Hematopoietic multipotent progenitor cell treated with erythropoietin and hydrocortisone succinate and interleukin-3 and kit ligand, for 17 days (in vitro differentiated cells): ENCODE data around the gene B4GALNT4.
"Not testable (repeated sequence)": the region's sequence is repeated elsewhere in the genome, so short reads cannot be mapped to it uniquely, and the experiment has no call there.

Experiments used
- DNase-seq: peaks from one replicate; pipeline ENCODE4 v3.0.0-alpha.2; 2015; ENCODE audit warnings: low spot score

B4GALNT4 gene

DNA sequence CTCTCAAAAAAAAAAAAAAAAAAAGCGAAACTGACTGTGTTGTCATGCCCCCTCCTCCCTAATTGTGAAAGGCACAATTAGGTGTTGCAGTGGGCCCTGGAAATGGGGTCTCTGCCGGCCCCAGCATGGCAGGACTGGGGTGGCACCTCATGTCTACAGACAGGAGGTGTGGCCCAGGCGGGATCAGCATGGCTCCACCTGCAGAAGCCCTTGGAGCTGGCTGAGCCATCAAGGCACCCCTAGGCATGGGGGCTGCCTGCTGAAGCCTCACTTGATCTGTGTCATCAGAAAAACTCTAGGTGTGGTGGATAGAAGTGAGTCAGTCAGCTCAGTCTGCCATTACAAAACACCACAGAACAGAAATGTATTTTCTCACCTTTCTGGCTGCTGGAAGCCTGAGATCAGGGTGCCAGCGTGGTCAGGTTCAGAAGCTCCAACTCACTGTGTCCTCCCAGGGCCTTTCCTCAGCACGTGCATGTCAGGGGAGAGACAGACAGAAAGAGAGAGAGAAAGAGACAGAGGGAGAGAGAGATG is 10.1 kb upstream of the B4GALNT4 start:
- no peak for DNase-seq

DNA sequence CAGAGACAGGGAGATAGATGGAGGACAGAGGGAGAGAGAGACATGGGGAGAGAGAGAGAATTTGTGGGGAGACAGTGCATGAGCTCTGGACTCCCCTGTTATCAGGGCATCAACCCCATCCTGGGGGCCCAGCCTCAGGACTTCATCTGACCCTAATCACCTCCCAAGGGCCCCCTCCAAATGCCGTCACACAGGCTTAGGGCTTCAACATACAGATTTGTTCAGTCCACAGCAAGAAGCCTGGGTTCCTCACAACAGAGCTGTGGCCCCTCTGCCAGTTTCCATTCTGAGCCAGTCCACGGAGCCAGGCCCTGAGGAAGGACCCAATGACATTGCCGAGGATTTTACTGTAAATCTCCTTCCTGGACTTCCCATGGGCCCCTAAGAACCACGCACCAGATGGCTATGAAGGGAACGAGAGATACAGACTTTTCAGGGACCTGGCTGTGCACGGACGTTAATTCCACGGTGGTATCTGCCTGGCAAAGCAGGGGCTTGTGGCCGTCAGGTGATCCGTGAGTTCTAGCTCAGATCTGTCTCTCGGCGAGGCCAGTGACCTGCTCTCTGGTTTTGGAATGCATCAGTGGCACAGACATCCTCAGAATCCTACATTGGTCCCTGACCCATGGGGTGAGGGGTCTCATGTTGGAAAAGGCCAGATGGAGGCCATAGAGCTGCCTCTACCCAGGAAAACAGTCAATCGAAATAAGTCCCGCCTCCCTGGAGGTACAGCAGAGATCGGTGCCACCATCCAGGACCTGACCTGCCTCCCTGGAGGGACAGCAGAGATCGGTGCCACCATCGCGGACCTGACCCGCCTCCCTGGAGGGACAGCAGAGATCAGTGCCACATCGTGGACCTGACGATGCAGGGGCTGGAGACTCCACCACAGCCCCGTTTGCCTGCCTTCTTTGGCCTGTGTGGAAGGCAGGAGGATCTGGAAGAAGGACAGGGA is 8.7 kb upstream of the B4GALNT4 start:
- no peak for DNase-seq

DNA sequence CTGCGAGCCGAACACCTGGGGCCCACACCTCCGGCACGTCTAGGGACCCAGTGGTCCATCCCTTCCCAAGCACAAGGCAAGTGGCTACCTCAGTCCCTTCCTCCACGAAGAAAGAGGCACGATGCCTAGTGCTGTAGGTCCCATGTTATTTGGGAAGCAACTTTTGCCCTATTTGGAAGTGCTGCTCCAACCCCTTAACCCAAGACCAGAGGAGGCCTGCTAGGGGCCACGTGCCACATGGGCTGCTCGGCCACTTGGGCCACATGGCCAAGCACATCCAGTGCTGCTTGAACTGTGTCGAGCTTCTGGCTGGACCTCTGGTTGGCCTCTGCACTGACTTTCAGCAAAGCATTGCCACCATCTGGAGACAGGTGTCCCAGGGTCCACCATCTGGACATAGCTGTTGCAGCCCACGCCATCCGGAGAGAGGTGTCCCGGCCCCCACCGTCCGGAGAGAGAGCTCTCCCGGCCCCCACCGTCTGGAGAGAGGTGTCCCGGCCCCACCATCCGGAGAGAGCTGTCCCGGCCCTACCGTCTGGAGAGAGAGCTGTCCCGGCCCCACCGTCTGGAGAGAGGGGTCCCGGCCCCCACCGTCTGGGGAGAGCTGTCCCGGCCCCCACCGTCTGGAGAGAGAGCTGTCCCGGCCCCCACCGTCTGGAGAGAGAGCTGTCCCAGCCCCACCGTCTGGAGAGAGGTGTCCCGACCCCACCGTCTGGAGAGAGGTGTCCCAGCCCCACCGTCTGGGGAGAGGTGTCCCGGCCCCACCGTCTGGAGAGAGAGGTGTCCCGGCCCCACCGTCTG is 6.5 kb upstream of the B4GALNT4 start:
- no peak for DNase-seq

DNA sequence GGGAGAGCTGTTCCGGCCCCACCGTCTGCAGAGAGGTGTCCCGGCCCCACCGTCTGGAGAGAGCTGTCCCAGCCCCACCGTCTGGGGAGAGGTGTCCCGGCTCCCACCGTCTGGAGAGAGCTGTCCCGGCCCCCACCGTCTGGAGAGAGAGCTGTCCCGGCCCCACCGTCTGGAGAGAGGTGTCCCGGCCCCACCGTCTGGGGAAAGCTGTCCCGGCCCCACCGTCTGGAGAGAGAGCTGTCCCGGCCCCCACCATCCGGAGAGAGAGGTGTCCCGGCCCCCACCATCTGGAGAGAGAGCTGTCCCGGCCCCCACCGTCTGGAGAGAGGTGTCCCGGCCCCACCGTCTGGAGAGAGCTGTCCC is 5.9 kb upstream of the B4GALNT4 start:
- not testable (repeated sequence) for DNase-seq

DNA sequence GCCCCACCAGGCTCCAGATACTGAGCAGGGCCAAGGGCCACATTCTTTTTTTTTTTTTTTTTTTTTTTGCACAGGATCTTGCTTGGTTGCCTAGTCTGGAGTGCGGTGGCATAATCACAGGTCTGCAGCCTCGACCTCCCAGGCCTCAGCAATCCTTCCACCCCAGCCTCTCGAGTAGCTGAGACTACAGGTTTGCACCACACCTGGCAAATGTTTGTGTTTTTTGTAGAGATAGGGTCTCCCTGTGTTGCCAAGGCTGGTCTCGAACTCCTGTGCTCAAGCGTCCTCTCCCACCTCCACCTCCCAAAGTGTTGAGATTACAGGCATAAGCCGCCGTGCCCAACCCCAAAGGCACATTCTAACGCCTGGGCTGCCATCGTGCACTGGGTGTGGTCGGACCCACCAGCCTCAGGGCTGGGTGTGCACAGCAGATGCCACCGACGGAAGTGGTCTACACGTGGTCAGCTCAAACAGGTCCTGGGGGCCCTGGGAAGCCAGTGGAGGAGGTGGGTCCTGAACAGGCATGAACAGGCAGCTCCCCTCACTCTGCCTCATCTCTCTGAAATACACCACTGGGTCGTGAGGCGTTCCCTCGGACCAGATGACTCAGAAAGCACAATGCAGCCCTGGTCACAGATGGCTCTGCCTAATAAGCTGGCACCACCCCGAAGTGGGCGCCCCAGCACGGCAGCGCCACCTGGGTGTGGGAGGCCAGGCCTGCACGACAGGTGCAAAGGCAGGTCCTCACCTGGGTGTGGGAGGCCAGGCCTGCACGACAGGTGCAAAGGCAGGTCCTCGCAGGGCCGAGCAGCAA is 5.1 kb upstream of the B4GALNT4 start:
- DNase-seq, result no peak

DNA sequence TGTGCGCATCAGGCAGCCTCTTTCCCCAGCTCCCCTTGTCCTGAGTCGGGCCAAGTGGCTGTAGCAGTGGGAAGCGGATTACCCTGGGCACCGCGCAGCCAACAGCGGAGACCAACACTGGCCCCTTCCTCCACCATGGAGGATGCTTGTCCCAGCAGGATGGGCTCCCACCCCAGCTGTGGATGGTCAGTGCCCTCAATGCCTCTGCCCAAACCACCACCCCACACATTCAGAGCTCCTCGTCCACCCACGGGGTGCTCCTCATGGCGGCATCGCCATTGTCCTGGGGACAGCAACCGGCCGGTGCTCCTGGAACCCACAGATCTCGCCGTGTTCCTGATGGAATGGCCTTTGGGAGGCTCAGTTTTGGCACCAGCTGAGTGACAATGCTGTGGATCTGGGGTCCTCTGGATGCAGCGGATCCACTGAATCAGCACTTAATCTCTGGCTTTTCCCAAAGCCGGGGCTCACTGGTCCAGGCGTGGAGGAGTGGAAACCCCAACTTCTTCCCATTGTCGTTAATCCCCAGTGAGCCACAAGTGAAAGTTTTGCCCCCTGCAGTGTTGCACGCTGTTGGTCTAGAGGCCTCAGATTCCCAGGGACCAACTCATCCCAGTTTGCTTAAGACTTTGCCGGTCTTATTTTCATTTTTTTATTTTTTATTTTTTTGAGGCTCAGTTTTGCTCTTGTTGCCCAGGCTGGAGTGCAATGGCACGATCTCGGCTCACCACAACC is 4.1 kb upstream of the B4GALNT4 start:
- DNase-seq, result no peak

DNA sequence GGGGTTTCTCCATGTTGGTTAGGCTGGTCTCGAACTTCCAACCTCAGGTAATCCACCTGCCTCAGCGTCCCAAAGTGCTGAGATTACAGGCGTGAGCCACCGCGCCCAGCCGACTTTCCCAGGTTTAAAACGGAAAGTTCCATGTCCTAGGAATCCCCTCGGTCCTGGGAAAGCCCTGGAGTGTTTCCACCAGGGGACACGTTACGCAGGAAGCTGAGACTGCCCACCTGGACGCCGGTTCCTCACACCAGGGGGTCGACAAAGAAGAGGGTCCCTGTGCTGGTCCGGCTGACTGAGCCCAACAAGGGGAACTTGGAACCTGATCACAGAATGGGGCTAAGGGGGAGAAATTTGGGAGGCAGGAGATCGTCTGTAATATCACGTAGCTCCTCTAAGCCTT is 3.5 kb upstream of the B4GALNT4 start:
- DNase-seq, result no peak

DNA sequence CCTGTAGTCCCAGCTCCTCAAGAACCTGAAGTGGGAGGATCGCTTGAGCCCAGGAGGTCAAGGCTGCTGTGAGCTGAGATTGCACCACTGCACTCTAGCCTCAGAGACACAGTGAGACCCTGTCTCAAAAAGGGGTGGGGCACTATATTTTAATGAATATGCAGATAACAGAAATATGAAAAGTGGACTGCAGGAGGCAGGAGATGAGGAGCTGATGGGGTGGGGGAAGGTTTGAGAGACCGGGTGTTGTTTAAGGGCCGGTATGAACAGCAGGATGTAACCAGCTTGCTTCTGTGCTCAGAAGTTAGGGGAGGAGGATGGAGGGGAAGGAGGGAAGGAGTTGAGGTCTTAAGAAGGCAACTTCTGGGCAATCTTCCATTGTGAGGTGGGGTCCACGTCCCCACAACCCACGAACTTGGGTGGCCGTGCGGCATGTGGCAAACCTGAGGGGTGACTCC is 1.3 kb upstream of the B4GALNT4 start:
- no peak for DNase-seq

DNA sequence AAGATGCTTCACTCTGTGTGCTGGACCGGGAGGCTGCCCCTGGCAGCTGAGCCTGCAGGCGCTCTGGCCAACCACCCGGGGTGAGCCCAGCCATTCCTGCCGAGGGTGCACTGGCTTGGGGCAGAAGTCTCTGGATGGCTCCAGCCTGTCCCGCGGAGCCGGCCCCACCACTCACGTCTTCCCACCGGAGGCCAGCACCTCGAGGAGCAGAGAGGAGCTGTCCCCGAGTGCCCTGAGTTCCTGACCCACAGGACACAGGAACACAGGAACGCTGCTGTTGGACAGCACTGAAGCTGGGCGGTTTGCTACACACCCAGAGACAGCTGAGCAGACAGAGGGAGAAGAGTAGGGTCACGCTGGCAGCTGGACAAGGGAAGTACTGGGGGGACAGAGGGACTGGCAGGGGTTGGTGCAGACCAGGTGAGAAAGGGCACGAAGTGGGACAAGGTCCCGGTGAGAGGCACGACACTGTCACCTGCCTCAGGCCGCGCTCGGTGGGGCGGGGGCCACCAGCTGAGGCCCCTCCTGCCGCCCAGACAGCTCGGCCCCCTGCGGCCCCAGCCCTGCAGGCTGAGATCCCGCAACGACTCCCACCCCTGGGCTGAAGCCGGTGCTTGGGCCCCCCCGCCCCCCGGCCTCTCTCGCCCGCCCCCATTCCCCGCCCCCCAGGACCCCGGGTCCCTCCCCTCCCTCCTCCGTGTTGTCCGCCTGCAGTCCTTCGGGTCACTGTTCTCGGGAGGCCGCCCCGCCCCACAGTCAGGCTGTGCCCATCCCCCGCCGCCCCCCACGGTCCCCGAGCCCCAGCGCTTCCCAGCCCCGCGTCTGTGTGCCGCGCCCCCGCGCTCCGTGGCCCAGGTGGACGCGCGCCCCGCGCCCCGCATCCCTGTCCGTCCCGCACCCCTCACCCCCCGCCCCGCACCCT is 624 bp upstream of the B4GALNT4 start:
- DNase-seq, result no peak

DNA sequence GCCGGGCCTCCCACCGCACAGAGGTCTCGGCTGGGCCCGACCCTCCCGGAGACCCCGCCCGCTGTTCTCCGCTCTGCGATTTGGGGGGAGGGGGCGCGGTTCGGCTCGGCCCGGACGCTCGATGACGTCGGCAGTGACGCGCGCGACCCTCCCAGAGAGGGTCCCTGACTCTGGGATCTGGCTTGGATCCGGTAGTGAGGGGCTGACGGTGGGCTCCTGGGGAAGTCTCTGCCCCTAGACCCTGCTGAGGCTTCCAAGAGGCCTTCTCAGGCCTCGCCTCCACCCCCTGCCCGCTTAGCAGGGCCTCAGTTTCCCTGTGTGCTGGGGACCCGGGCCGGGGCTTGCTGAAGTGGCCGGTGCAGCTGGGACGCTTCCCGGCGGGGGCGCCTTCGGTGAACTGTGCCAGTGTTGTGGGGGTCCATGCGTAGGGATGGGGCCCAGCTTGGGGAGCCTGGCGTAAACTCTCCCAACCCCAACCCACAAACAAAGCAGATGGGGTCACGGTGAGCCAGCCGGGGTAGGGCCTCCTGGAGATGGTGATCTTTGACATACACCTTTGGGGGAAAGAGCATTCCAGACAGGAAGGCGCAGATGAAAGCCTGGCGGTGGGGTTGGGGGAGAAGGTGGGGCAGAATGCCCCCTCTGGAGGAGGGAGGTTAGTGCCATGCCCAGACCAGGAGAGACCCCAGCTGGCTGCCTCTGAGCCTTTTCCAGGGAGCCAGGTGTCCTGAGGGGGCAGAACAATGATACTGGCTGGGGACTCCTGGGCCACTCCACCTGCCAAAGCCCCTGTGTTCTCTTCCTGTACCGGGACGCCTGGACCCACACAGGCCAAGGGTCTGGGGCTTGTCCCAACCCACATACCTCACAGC is 1.0 kb downstream of the B4GALNT4 start:
- DNase-seq, result no peak

DNA sequence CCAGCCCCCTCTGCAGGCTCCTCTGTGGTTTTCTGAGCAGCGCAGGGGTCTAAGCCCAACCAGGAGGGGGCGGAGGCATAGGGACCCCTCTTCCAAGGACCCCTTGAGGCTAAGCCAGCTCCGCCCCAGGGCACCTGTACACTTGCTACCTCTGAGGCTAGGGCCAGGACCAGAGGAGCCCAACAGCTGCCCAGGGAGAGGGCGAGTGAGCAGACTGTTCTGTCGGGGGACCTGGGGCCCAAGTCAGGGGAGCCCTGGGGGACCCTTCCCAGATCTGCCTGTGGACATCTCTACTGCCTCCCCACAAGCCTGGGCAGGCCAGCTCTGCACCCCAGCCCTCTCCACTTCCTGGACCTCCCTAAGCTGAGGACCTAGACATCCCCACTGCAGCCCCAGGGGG is 1.8 kb downstream of the B4GALNT4 start:
- no peak for DNase-seq

DNA sequence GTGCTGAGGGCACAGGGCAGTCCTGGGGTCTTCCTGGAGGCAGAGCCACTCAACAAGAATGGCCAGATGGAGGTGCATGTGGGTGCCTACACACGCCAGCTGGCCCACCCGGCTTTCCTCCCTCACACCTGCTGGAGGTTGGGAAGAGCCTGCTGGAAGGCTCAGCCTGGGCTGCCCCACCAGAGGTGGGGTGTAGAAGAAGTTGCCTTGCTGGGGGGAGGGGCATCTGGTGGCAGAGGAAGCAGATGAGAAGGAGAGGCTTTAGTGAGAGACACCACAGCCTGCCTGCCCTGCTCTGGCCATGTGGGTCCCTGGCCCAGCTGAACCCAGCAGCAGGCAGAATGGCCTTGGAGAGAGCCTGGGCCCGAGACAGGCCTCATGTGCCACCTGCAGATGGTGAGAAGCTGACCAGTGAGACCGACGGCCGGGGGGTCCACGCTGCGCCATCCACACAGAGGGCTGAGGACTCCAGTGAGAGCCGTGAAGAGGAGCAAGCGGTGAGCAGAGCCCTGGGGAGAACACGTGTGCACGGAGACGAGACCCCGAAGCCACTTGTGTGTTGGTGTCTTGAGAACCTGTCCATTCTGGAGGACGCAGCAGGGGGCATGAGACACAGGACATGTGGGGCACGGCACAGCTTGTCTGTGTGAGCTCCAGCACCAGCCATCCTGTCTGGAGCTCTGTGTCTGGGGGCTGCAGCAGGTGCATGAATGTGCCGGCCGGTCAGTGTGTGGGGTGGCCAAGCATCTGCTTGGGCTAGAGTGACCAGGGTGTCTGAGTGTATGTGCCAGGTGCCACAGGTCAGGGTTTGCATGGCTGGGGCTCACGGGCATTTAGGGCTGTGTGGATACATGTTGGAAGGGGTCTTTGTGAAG is 2.7 kb downstream of the B4GALNT4 start:
- DNase-seq, result no peak

DNA sequence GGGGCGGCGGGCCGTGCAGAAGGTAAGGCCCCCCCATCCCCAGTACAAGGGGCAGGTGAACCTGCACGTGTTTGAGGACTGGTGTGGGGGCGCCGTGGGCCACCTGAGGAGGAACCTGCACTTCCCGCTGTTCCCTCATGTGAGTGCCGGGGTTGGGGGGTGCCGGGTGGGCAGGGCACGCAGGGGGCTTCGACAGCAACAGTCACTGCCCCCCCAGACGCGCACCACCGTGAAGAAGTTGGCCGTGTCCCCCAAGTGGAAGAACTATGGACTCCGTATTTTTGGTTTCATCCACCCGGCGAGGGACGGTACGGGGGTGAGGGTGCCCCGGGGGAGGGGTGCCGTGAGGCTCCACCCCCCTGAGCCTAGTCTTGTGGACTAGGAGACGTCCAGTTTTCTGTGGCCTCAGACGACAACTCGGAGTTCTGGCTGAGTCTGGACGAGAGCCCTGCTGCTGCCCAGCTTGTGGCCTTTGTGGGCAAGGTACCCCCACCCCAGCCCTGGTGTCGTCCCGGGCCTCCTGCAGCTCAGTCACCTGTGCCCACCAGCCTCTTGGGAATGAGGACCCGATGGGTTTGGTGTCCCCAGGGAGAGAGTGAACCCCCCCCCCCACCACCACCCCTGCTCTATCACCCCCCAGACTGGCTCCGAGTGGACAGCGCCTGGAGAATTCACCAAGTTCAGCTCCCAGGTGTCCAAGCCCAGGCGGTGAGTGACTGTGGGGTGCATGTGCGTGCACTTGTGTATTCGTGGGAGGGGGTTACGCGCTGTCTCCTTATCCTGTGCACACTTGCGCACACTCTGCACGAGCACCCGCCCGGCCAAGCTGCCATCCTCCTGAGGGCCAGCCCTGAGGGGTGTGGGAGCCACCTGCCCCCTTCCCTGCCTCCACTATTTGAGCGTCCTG is 3.8 kb downstream of the B4GALNT4 start:
- no peak for DNase-seq

DNA sequence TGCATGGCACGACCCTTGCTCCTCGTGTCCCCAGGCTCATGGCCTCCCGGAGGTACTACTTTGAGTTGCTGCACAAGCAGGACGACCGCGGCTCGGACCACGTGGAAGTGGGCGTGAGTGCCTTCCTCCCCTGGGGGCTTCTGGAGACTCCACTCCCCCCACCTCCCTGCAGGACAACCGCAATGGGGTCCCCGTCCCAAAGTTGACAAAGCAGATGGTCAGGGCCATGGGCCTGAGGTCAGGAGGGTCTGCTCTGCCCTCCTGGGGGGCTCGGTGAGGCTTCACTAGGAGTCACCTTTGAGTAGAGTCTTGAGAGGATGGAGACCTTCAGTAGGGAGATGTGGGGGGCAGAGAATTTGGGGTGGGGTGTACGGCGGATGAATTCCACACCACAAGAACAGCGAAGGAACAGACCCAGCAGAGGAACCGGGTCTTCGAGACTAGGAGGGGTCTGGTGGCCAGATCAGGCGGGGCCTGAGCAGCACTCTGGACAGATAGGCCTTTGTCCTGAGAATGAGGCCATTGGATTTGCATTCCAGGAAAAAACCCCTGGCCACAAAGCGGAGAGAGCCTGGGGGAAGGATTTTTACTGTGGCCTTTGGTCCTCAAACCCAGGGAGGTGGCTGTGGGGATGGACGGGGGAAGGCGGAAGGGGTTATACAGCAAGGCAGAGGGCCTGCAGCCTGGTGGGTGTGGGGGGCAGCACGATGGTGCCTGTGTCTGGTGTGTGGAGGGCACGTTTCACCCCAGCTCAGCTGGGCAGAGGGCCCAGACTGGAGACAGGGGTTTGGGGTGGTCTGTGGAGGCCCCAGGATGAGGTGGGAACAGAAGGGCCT is 4.6 kb downstream of the B4GALNT4 start:
- DNase-seq, result no peak

DNA sequence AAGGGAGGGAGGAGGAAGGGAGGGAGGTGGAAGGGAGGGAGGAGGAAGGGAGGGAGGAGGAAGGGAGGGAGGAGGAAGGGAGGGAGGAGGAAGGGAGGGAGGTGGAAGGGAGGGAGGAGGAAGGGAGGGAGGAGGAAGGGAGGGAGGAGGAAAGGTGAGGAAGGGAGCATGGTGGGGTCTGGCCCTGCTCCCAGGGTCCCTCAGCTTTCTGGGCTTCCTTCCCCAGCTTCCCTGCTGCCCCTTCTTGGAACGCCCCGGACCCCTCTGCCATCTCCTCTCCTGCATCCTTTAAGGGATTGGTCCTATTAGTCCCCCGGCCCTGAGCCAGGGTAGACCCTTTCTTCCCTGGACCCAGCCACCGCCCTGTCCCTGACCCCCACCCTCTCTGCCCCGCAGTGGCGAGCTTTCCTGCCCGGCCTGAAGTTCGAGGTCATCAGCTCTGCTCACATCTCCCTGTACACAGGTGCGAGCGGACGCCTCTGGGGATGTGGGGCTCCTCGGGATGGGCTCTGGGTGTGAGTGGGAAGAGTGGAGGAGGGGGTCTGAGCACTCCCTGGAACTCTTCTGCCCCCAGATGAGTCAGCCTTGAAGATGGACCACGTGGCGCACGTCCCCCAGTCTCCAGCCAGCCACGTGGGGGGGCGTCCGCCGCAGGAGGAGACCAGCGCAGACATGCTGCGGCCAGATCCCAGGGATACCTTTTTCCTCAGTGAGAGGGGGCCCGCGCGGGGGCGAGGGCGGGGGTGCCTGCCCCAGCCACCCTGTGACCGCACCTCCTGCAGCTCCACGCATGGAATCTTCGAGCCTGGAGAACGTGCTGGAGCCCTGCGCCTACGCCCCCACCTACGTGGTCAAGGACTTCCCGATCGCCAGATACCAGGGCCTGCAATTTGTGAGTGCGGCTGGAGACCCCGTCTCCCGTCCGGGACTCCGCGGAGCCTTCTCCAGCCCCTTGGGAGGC is 6.0 kb downstream of the B4GALNT4 start:
- DNase-seq, result no peak
